Measurements from ENCODE around the gene PLEKHM3. TPM values are rescaled to one million over a fixed set of nuclear protein-coding genes. Genes with fewer than 3 reads are reported as not detected.

The PLEKHM3 gene
- total and polyA plus RNA-seq, 2 of the 13 experiments (the other 11 are each of a cell fraction or from before 2014, with no cell fraction given) = 4.5 to 4.7 TPM

DNA sequence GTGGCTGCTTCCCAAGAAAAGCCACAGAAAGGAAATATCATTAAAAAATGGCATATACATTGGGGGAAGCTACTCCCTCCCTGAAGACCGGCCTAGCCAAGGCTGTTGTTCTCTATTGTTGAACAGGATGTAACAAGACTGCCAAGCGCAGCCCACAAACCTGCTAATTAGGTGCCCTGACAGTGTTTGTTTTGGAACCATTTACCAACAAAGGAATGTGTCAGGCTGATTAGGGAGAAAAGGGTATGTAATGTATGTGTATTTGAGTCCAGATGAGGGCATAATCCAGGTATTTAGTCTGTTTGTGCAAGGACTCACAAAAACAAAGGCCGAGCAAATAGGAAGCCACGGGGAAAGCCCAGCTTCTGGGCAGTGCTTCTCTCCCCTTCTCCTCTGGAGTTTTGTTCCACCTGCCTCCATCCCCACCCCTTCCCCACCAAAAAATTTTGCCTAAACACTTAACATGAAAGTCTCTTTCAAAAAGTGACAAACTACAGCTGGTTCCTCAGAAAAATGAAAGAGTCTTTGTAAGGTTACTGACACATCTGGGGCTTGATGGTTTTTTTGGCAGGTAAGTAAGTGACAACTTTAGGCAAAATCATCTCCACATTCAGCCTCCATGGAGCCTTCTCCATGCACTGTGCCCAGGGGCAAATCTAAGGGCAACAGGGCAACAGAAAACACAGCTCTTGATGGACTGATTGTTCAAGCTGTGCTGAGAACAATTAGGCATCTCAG is 177.4 kb downstream of the PLEKHM3 start (continued):
- TF ChIP-seq, protein P1, sequence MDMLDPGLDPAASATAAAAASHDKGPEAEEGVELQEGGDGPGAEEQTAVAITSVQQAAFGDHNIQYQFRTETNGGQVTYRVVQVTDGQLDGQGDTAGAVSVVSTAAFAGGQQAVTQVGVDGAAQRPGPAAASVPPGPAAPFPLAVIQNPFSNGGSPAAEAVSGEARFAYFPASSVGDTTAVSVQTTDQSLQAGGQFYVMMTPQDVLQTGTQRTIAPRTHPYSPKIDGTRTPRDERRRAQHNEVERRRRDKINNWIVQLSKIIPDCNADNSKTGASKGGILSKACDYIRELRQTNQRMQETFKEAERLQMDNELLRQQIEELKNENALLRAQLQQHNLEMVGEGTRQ (IDR thresholded peaks at IDR 0.05; ENCODE audit: low read depth, low read length) = no peak
- TF ChIP-seq, protein P1 (CRISPR knock-in tag; IDR thresholded peaks at IDR 0.05; ENCODE audit: borderline replicate concordance) = no peak
- 0 out of 2 replicates have a peak, but pooled peaks have one; percentile 28 for TF ChIP-seq ZNF749 (CRISPR knock-in tag; IDR thresholded peaks at IDR 0.05; ENCODE audit: borderline replicate concordance)
- no peak for TF ChIP-seq ZNF251 (CRISPR knock-in tag; IDR thresholded peaks at IDR 0.05)
- TF ChIP-seq ZNF253 (CRISPR knock-in tag; IDR thresholded peaks at IDR 0.05; ENCODE audit: borderline replicate concordance) = no peak
- TF ChIP-seq, protein P2, sequence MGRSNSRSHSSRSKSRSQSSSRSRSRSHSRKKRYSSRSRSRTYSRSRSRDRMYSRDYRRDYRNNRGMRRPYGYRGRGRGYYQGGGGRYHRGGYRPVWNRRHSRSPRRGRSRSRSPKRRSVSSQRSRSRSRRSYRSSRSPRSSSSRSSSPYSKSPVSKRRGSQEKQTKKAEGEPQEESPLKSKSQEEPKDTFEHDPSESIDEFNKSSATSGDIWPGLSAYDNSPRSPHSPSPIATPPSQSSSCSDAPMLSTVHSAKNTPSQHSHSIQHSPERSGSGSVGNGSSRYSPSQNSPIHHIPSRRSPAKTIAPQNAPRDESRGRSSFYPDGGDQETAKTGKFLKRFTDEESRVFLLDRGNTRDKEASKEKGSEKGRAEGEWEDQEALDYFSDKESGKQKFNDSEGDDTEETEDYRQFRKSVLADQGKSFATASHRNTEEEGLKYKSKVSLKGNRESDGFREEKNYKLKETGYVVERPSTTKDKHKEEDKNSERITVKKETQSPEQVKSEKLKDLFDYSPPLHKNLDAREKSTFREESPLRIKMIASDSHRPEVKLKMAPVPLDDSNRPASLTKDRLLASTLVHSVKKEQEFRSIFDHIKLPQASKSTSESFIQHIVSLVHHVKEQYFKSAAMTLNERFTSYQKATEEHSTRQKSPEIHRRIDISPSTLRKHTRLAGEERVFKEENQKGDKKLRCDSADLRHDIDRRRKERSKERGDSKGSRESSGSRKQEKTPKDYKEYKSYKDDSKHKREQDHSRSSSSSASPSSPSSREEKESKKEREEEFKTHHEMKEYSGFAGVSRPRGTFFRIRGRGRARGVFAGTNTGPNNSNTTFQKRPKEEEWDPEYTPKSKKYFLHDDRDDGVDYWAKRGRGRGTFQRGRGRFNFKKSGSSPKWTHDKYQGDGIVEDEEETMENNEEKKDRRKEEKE (IDR thresholded peaks at IDR 0.05) = no peak
- TF ChIP-seq, protein P3, sequence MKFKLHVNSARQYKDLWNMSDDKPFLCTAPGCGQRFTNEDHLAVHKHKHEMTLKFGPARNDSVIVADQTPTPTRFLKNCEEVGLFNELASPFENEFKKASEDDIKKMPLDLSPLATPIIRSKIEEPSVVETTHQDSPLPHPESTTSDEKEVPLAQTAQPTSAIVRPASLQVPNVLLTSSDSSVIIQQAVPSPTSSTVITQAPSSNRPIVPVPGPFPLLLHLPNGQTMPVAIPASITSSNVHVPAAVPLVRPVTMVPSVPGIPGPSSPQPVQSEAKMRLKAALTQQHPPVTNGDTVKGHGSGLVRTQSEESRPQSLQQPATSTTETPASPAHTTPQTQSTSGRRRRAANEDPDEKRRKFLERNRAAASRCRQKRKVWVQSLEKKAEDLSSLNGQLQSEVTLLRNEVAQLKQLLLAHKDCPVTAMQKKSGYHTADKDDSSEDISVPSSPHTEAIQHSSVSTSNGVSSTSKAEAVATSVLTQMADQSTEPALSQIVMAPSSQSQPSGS (CRISPR knock-in tag; IDR thresholded peaks at IDR 0.05) = peak; percentile 96
- TF ChIP-seq, protein P4, sequence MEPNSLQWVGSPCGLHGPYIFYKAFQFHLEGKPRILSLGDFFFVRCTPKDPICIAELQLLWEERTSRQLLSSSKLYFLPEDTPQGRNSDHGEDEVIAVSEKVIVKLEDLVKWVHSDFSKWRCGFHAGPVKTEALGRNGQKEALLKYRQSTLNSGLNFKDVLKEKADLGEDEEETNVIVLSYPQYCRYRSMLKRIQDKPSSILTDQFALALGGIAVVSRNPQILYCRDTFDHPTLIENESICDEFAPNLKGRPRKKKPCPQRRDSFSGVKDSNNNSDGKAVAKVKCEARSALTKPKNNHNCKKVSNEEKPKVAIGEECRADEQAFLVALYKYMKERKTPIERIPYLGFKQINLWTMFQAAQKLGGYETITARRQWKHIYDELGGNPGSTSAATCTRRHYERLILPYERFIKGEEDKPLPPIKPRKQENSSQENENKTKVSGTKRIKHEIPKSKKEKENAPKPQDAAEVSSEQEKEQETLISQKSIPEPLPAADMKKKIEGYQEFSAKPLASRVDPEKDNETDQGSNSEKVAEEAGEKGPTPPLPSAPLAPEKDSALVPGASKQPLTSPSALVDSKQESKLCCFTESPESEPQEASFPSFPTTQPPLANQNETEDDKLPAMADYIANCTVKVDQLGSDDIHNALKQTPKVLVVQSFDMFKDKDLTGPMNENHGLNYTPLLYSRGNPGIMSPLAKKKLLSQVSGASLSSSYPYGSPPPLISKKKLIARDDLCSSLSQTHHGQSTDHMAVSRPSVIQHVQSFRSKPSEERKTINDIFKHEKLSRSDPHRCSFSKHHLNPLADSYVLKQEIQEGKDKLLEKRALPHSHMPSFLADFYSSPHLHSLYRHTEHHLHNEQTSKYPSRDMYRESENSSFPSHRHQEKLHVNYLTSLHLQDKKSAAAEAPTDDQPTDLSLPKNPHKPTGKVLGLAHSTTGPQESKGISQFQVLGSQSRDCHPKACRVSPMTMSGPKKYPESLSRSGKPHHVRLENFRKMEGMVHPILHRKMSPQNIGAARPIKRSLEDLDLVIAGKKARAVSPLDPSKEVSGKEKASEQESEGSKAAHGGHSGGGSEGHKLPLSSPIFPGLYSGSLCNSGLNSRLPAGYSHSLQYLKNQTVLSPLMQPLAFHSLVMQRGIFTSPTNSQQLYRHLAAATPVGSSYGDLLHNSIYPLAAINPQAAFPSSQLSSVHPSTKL (CRISPR knock-in tag; IDR thresholded peaks at IDR 0.05) = peak; percentile 97
- TF ChIP-seq, protein P5, sequence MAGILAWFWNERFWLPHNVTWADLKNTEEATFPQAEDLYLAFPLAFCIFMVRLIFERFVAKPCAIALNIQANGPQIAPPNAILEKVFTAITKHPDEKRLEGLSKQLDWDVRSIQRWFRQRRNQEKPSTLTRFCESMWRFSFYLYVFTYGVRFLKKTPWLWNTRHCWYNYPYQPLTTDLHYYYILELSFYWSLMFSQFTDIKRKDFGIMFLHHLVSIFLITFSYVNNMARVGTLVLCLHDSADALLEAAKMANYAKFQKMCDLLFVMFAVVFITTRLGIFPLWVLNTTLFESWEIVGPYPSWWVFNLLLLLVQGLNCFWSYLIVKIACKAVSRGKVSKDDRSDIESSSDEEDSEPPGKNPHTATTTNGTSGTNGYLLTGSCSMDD (CRISPR knock-in tag; IDR thresholded peaks at IDR 0.05) = no peak
- no peak for TF ChIP-seq ZNF737 (CRISPR knock-in tag; IDR thresholded peaks at IDR 0.05; ENCODE audit: borderline replicate concordance)
- TF ChIP-seq, protein P6, sequence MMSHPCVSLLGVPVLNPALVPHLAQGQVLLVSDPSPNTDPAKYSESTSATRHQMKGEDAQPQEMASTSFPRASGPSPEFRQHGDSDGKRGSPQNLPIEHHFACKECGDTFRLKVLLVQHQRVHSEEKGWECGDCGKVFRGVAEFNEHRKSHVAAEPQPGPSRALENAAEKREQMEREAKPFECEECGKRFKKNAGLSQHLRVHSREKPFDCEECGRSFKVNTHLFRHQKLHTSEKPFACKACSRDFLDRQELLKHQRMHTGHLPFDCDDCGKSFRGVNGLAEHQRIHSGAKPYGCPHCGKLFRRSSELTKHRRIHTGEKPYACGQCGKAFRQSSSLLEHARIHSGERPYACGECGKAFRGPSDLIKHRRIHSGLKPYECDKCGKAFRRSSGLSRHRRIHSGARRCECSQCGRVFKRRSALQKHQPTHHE (CRISPR knock-in tag; IDR thresholded peaks at IDR 0.05; ENCODE audit: borderline replicate concordance) = no peak; the same call in 1 of the 2 replicates
- TF ChIP-seq, protein P7, sequence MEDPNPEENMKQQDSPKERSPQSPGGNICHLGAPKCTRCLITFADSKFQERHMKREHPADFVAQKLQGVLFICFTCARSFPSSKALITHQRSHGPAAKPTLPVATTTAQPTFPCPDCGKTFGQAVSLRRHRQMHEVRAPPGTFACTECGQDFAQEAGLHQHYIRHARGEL (CRISPR knock-in tag; IDR thresholded peaks at IDR 0.05) = no peak
- no peak for TF ChIP-seq POLR2AphosphoS2 (IDR thresholded peaks at IDR 0.05; ENCODE audit: low read depth, low read length)

Data from HepG2 (cell line).